Parathyroid adenoma (tissue), 2 donors: Measurements from ENCODE around the gene MBNL1.

Experiments used
- H2AFZ ChIP-seq: fragments of 300-600 bp; sonication (generic); one replicate; pipeline ENCODE4 v1.7.0; 2017; ENCODE audit warnings: antibody characterized with exemption, mild to moderate bottlenecking
- H3K27ac ChIP-seq: fragments of 300-600 bp; sonication (generic); one replicate; pipeline ENCODE4 v1.7.0; 2017
- H3K27me3 ChIP-seq: fragments of 300-600 bp; sonication (generic); one replicate; pipeline ENCODE4 v1.7.0; 2017; ENCODE audit warnings: low read length; ENCODE audit not compliant: control insufficient read depth, insufficient read depth
- H3K36me3 ChIP-seq: fragments of 300-600 bp; sonication (generic); one replicate; pipeline ENCODE4 v1.7.0; 2017; ENCODE audit warnings: low read length; ENCODE audit not compliant: control insufficient read depth, insufficient read depth
- H3K4me1 ChIP-seq: fragments of 300-600 bp; sonication (generic); one replicate; pipeline ENCODE4 v1.7.0; 2017; ENCODE audit warnings: control low read depth
- H3K4me2 ChIP-seq: fragments of 300-600 bp; sonication (generic); one replicate; pipeline ENCODE4 v1.7.0; 2017; ENCODE audit warnings: low read length
- H3K4me3 ChIP-seq: fragments of 300-600 bp; sonication (generic); one replicate; pipeline ENCODE4 v1.7.0; 2017; ENCODE audit warnings: low read depth, low read length
- H3K79me2 ChIP-seq: fragments of 300-600 bp; sonication (generic); one replicate; pipeline ENCODE4 v1.7.0; 2017; ENCODE audit warnings: control low read depth
- H3K9ac ChIP-seq: fragments of 300-600 bp; sonication (generic); one replicate; pipeline ENCODE4 v1.7.0; 2017; ENCODE audit warnings: mild to moderate bottlenecking
- H3K9me3 ChIP-seq: fragments of 300-600 bp; sonication (generic); one replicate; pipeline ENCODE4 v1.7.0; 2017; ENCODE audit warnings: low read length; ENCODE audit not compliant: control insufficient read depth
- CTCF ChIP-seq: fragments of 300-600 bp; sonication (generic); IDR thresholded peaks from one replicate; pipeline ENCODE4 v1.7.0; 2017; ENCODE audit warnings: antibody characterized with exemption, mild to moderate bottlenecking
- donor health status: primary hyperparathyroidism.

The MBNL1 gene

GRCh38 chr3:152232001-152232400 is 36.7 kb upstream of the MBNL1 start:
- no peaks in the 10 kb centered on the region for H3K36me3 ChIP-seq
- H3K27ac ChIP-seq: no peak overlapping the region

DNA sequence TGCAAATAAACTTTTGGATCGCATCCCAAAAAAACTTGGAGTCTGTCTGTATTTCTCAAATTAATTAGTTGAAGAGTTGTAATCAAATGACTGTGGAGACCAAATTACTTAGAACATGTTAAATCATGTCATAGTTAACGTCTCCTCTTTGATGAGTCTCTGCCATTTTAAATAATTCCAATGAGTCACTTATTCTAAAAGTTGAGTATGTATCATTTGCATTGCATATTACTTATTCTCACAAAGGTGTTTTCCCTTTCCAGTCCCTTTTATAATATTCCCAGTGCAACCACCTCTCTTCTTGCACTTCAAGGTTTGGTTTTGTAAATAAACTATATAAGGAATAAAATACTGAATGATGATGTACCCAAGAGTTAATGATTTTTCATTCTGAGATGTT is 36.0 kb upstream of the MBNL1 start:
- H3K27me3 ChIP-seq: no peaks in the 10 kb centered on the region
- no peaks in the 10 kb centered on the region for H3K4me1 ChIP-seq
- no peak overlapping the region for H3K27ac ChIP-seq
- TF ChIP-seq CTCF: no peak
- H3K4me2 ChIP-seq: no peak overlapping the region
- H3K9me3 ChIP-seq: no peaks in the 10 kb centered on the region
- no peak overlapping the region for H3K9ac ChIP-seq
- no peak overlapping the region for H2AFZ ChIP-seq
- no peak overlapping the region for H3K4me3 ChIP-seq
- no peaks in the 10 kb centered on the region for H3K36me3 ChIP-seq
- no peaks in the 10 kb centered on the region for H3K79me2 ChIP-seq

More at GRCh38 chr3:152232001-152232400, 36.7 kb upstream of the MBNL1 start:
- TF ChIP-seq CTCF: no peak
- no peaks in the 10 kb centered on the region for H3K79me2 ChIP-seq
- no peaks in the 10 kb centered on the region for H3K9me3 ChIP-seq
- H2AFZ ChIP-seq: no peak overlapping the region
- no peak overlapping the region for H3K9ac ChIP-seq
- no peaks in the 10 kb centered on the region for H3K4me1 ChIP-seq
- no peak overlapping the region for H3K4me3 ChIP-seq
- no peak overlapping the region for H3K4me2 ChIP-seq
- no peaks in the 10 kb centered on the region for H3K27me3 ChIP-seq

GRCh38 chr3:152234657-152235375 is 33.9 kb upstream of the MBNL1 start:
- Histone ChIP-seq H3K9me3 (no peaks in the 10 kb centered on the region), H3K4me1 (no peaks in the 10 kb centered on the region), H3K79me2 (no peaks in the 10 kb centered on the region), H3K27ac (no peak overlapping the region), H2AFZ (no peak overlapping the region), H3K9ac (no peak overlapping the region), H3K36me3 (no peaks in the 10 kb centered on the region), H3K4me3 (no peak overlapping the region), H3K27me3 (no peaks in the 10 kb centered on the region), H3K4me2 (no peak overlapping the region)
- no peak for TF ChIP-seq CTCF

GRCh38 chr3:152235709-152236298 is 32.9 kb upstream of the MBNL1 start:
- Histone ChIP-seq H3K27me3 (no peaks in the 10 kb centered on the region), H3K4me3 (no peak overlapping the region), H3K4me2 (no peak overlapping the region), H3K79me2 (no peaks in the 10 kb centered on the region), H2AFZ (no peak overlapping the region), H3K4me1 (no peaks in the 10 kb centered on the region), H3K27ac (no peak overlapping the region), H3K36me3 (no peaks in the 10 kb centered on the region), H3K9me3 (no peaks in the 10 kb centered on the region), H3K9ac (no peak overlapping the region)
- no peak for TF ChIP-seq CTCF

GRCh38 chr3:152236716-152237115 is 32.0 kb upstream of the MBNL1 start:
- H3K4me1 ChIP-seq: no peaks in the 10 kb centered on the region
- no peak overlapping the region for H3K9ac ChIP-seq
- H2AFZ ChIP-seq: no peak overlapping the region
- no peak for TF ChIP-seq CTCF
- H3K9me3 ChIP-seq: no peaks in the 10 kb centered on the region
- H3K36me3 ChIP-seq: no peaks in the 10 kb centered on the region
- H3K4me3 ChIP-seq: no peak overlapping the region
- no peak overlapping the region for H3K4me2 ChIP-seq
- H3K79me2 ChIP-seq: no peaks in the 10 kb centered on the region
- no peaks in the 10 kb centered on the region for H3K27me3 ChIP-seq
- no peak overlapping the region for H3K27ac ChIP-seq
